ENCODE results near the gene MAMDC4. TPM values are rescaled to one million over a fixed set of nuclear protein-coding genes. Genes with fewer than 3 reads are reported as not detected.

The MAMDC4 gene
- total RNA-seq, 4 donors from 2014 or later, result 1.0 to 2.2 (median 1.8) TPM

DNA sequence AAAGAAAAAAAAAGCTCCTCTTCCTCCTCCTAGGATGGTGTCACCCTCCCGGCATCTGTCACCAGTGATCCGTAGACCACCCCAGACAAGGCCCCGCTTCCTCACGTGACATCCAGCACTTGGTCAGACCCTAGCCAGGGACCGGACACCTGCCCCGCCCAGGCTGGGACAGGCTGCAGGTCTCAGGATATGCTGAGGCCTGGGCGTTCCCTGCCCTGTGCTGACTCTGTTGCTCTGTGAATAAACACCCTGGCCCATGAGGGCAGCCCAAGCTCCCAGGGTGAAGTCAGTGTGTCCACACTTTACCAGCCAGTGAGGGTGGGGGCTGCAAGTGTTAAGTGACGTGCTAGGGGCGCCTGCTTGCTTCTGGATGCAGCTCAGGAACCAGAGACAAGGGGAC, 8.4 kb downstream of the MAMDC4 start:
- H3K36me3 ChIP-seq, result peaks cover 0 to 49% of the 10 kb centered on the region in 2 donors
- no peak for ATAC-seq
- WGBS, 2 donors (ENCODE audit: low coverage in 1 of 2), result 63% methylated on average over 3 of the region's 9 CpGs; no CpG with 5 or more reads in 1 of the 2 donors

GRCh38 chr9:136860933-136861873, 9.1 kb downstream of the MAMDC4 start:
- Histone ChIP-seq H3K4me1 (peaks cover 3 to 37% (median 11%) of the 10 kb centered on the region in 3 donors), H3K27me3 (no peaks in the 10 kb centered on the region), H3K9me3 (no peaks in the 10 kb centered on the region), H3K36me3 (peaks cover 0 to 49% of the 10 kb centered on the region in 2 donors), H3K27ac (no peak overlapping the region), H3K4me3 (no peak overlapping the region)
- no CpG with 5 or more reads among the region's 22 CpGs for WGBS, 2 donors (ENCODE audit: low coverage in 1 of 2)
- TF ChIP-seq, protein P1, sequence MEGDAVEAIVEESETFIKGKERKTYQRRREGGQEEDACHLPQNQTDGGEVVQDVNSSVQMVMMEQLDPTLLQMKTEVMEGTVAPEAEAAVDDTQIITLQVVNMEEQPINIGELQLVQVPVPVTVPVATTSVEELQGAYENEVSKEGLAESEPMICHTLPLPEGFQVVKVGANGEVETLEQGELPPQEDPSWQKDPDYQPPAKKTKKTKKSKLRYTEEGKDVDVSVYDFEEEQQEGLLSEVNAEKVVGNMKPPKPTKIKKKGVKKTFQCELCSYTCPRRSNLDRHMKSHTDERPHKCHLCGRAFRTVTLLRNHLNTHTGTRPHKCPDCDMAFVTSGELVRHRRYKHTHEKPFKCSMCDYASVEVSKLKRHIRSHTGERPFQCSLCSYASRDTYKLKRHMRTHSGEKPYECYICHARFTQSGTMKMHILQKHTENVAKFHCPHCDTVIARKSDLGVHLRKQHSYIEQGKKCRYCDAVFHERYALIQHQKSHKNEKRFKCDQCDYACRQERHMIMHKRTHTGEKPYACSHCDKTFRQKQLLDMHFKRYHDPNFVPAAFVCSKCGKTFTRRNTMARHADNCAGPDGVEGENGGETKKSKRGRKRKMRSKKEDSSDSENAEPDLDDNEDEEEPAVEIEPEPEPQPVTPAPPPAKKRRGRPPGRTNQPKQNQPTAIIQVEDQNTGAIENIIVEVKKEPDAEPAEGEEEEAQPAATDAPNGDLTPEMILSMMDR (IDR thresholded peaks at IDR 0.05), result no peak
- TF ChIP-seq POLR2A (IDR thresholded peaks at IDR 0.05) (no peak), EP300 (IDR thresholded peaks at IDR 0.05) (no peak), POLR2AphosphoS5 (IDR thresholded peaks at IDR 0.05) (no peak)
- no peak for ATAC-seq

More for the DNA sequence above, 8.4 kb downstream of the MAMDC4 start:
- H3K4me1 ChIP-seq, result peaks cover 3 to 35% (median 11%) of the 10 kb centered on the region in 3 donors
- no peak overlapping the region for H3K27ac ChIP-seq
- H3K4me3 ChIP-seq, result no peak overlapping the region
- TF ChIP-seq POLR2AphosphoS5 (IDR thresholded peaks at IDR 0.05) (no peak), EP300 (IDR thresholded peaks at IDR 0.05) (no peak), POLR2A (IDR thresholded peaks at IDR 0.05) (no peak)
- TF ChIP-seq, protein P1 (IDR thresholded peaks at IDR 0.05), result no peak
- H3K9me3 ChIP-seq, result no peaks in the 10 kb centered on the region
- H3K27me3 ChIP-seq, result no peaks in the 10 kb centered on the region

DNA sequence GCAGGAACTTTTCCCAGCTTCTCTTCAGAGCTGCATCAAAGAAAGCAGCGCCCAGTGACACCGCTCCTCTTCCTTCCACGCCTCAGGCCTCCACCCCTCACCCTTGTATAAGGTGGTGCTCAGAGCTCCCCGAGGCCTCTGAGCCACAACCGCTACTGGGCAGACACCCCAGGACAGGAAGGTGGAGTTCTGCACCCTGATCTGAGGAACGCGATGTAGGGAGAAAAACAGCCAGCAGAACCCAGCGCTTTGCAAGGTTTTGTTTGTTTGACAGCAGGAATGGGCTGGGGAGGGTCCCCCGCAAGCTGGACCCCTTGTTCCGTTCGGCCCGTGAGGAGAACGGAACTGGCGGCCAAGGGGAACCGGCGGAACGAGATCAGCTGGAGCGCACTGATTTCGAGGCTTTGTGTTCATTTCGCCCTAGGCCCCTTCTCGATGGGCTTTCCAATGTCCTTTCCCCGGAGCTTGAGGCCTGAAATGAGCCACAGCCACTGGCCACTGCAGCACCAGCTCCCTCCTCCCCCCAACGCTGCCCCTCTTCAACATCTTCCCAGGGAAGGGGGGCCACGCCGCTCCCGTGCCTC, 9.8 kb downstream of the MAMDC4 start:
- H3K4me3 ChIP-seq, result no peak overlapping the region
- no peak for ATAC-seq
- H3K27ac ChIP-seq, result no peak overlapping the region
- peaks cover 3 to 40% (median 13%) of the 10 kb centered on the region in 3 donors for H3K4me1 ChIP-seq
- no peaks in the 10 kb centered on the region for H3K9me3 ChIP-seq
- WGBS, 2 donors (ENCODE audit: low coverage in 1 of 2), result 90% methylated on average over 8 of the region's 26 CpGs; no CpG with 5 or more reads in 1 of the 2 donors
- peaks cover 0 to 49% of the 10 kb centered on the region in 2 donors for H3K36me3 ChIP-seq
- TF ChIP-seq, protein P1 (IDR thresholded peaks at IDR 0.05), result no peak
- no peak for TF ChIP-seq POLR2A (IDR thresholded peaks at IDR 0.05)
- TF ChIP-seq POLR2AphosphoS5 (IDR thresholded peaks at IDR 0.05), result no peak
- TF ChIP-seq EP300 (IDR thresholded peaks at IDR 0.05), result no peak
- no peaks in the 10 kb centered on the region for H3K27me3 ChIP-seq

- Histone ChIP-seq H3K27me3 (no peaks in the 10 kb centered on the region), H3K36me3 (peaks cover 0 to 49% of the 10 kb centered on the region in 2 donors), H3K4me3 (no peak overlapping the region), H3K9me3 (no peaks in the 10 kb centered on the region), H3K27ac (no peak overlapping the region), H3K4me1 (peaks cover 3 to 46% (median 15%) of the 10 kb centered on the region in 3 donors)
- TF ChIP-seq EP300 (IDR thresholded peaks at IDR 0.05), result no peak
- TF ChIP-seq, protein P1 (IDR thresholded peaks at IDR 0.05), result no peak
- no peak for TF ChIP-seq POLR2AphosphoS5 (IDR thresholded peaks at IDR 0.05)
- no peak for TF ChIP-seq POLR2A (IDR thresholded peaks at IDR 0.05)
- ATAC-seq, result no peak
- 91 to 100% methylated on average over 4 to 9 of the region's 31 CpGs for WGBS, 2 donors (ENCODE audit: low coverage in 1 of 2)
Measured at GRCh38 chr9:136862849-136863622, 10.9 kb downstream of the MAMDC4 start.

All from gastroesophageal sphincter (tissue), 4 donors.